RWPE1 (cell line): ENCODE results near the gene CLMN.

Experiments used
- CTCF ChIA-PET: fragments of 350-600 bp; sonication (Branson Sonifier 250); formaldehyde crosslinking; extraction: SDS; loops from one replicate; lab custom pipeline; 2021; lab: Yijun Ruan, JAX
- POLR2A ChIA-PET: fragments of 400-600 bp; formaldehyde crosslinking; extraction: SDS; loops from one replicate; lab custom pipeline; 2020; ENCODE audit warnings: antibody characterized with exemption; ENCODE audit not compliant: low non-redundant PET; lab: Yijun Ruan, JAX
- DNase-seq: peaks from one replicate; pipeline ENCODE4 v3.0.0; 2012; ENCODE audit warnings: low spot score
- H3K27ac ChIP-seq: fragments of 450-650 bp; 2 replicates; pipeline ENCODE4 v1.5.1; 2017
- TF ChIP-seq, protein P1 (sequence below): fragments of 450-650 bp; conservative IDR thresholded peaks from 2 replicates; pipeline ENCODE4 v1.5.1; 2017; ENCODE audit warnings: low read depth, mild to moderate bottlenecking

Gene CLMN

DNA sequence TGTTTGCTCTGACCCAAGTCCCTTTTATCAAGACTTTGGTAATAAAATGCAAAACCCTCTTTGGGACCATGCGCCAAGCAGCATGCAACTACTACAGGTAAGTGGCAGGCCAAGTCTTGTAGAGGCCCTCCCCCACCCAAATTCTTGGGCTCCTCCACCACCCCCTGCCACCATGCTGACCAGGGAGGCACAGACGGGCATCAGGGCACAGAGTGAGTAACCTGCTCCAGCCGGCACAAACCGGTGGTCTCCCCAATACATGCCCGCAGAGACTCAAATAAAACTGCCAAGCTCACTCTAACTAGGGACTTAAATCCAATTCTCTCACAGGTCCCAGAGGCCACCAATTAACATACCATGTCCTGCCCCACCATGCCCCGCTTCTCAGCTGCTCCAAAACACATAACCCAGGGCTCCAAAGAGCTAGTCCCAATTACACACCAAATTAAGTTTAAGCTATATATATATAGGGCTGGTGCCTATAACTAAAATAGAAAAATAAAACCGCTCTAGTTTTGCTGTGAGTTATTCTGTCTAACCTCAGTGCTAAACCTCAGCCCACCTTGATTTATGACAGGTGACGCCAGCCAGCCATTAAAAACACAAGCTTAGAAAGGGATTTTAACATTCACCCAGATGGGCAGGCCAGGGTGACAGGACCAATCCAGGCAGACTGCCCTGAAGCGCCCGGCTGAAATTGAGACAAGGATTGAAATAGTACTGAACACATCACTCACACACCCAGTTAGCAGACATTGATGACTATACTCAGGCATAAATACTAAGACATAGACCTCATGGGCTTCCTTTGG, 81.0 kb downstream of the CLMN start:
- H3K27ac ChIP-seq, result no peak overlapping the region
- ChIA-PET POLR2A (no interaction called here), CTCF (no interaction called here)
- TF ChIP-seq, protein P1, sequence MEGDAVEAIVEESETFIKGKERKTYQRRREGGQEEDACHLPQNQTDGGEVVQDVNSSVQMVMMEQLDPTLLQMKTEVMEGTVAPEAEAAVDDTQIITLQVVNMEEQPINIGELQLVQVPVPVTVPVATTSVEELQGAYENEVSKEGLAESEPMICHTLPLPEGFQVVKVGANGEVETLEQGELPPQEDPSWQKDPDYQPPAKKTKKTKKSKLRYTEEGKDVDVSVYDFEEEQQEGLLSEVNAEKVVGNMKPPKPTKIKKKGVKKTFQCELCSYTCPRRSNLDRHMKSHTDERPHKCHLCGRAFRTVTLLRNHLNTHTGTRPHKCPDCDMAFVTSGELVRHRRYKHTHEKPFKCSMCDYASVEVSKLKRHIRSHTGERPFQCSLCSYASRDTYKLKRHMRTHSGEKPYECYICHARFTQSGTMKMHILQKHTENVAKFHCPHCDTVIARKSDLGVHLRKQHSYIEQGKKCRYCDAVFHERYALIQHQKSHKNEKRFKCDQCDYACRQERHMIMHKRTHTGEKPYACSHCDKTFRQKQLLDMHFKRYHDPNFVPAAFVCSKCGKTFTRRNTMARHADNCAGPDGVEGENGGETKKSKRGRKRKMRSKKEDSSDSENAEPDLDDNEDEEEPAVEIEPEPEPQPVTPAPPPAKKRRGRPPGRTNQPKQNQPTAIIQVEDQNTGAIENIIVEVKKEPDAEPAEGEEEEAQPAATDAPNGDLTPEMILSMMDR, result no peak
- DNase-seq, result no peak

- DNase-seq, result no peak
- TF ChIP-seq, protein P1, result no peak
- no peak overlapping the region for H3K27ac ChIP-seq
- ChIA-PET POLR2A (no interaction called here), CTCF (no interaction called here)
Measured at GRCh38 chr14:95237958-95238340, 81.8 kb downstream of the CLMN start.

DNA sequence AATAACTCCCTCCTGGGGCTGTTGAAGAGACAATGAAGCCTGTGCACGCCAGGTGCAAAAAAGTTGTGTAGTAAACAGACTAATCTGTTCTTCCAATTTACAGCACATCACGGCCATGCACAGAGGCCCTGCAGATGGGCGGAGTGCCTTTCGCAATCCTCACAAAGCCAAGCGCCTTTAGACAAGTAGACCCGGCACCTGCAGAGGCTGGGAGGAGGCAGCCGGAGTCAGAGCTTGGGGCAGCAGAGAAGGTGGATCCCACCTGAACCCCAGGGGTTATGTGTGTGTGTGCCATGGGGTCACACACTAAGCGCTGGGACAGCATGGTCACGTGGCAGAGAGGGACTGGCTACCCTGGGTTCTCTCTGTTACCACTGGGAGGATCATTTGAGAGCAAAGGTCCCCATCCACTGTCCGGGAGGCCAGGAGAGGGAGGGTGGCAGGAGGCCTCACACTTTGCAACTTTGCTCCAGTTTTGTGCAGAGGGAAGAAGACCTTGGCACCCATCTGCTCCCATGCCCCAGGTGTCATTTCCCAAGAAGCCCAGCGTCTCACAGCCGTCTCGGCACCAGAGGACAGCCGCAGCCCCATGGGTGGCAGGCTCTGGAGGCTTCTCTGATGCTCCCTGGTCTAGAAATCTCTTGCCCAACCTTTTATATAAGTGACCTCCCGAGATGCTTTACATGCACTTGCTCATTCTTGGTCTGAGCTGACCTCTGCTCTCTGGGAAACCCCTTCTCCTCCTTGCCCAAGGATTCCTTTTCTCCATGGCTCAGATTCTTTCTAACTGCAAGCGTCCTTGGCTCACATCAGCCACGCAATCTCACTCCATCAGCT, 82.4 kb downstream of the CLMN start:
- CTCF ChIA-PET, result interaction anchor here (0.6 kb wide), 1 partner anchor 16 kb away, joined by 3 read pairs; no protein-coding TSS in a partner anchor
- POLR2A ChIA-PET, result no interaction called here
- TF ChIP-seq, protein P1, result no peak
- no peak overlapping the region for H3K27ac ChIP-seq
- DNase-seq, result no peak

DNA sequence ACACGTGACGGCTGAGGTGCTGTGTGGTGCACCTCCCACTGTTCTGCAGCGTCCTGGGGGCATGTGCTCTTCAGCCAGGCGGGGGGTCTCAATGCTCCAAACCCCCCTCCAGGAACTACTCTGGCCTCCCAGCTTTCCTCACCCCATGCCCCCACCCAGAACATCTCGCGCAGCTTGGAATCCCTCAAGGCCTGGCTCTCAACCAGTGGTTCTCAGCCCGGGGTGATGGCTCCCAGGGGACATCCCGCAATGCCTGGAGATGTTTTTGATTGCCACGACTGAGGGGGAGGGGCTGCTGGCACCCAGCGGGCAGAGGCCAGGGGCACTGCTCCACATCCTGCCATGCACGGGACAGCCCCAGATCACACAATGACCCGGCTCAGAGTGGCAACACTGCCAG, 83.5 kb downstream of the CLMN start:
- ChIA-PET CTCF (no interaction called here), POLR2A (no interaction called here)
- no peak overlapping the region for H3K27ac ChIP-seq
- TF ChIP-seq, protein P1, result no peak
- no peak for DNase-seq

DNA sequence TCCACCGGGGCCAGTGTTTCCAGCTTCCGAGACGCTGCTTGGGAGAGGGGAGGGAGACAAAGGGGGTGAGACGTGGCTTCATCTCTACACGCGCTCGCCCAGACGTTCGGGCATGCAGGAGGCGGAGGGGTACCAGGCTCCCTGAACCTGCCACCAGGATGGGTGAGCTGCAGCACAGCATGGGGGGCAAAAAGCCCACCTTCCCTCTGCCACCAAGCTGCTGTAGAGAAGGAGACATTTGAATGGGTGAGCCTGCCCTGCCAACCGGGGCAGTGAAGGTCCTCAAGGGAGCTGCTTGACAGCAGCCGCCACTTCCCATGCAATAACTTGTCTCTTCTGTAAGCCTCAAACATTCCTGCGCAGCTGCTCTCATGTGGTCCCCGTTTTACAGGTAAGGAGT, 83.9 kb downstream of the CLMN start:
- CTCF ChIA-PET, result no interaction called here
- no peak overlapping the region for H3K27ac ChIP-seq
- DNase-seq, result no peak
- POLR2A ChIA-PET, result no interaction called here
- TF ChIP-seq, protein P1, result no peak

DNA sequence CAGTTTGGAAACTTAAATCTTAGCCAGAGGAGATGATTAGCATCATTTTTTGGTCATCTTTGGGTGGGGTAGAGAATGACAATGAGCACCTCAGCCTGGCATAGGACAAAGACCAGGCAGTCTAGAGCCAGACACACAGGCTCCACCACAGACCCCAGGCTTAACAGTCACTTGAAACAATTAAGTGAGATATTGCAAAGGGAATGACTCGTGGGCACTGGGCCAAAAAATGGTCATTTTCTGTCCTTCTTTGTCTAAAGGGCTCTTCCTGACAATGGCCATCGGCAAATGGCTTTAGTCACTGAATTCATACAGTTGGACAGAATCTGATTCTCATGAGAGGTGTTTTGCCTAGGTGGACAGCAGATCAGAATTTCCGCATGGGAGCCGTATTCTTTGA, 84.4 kb downstream of the CLMN start:
- TF ChIP-seq, protein P1, result no peak
- ChIA-PET POLR2A (no interaction called here), CTCF (no interaction called here)
- no peak for DNase-seq
- H3K27ac ChIP-seq, result no peak overlapping the region
